ENCODE measurements around the gene IRF4.

The IRF4 gene

GRCh38 chr6:381742-382461 lies 9.7 kb upstream of the IRF4 start:
- DNase-seq, result no peak

GRCh38 chr6:382883-383810 lies 8.4 kb upstream of the IRF4 start:
- DNase-seq, result no peak

GRCh38 chr6:383856-384255 lies 7.7 kb upstream of the IRF4 start:
- DNase-seq, result no peak

GRCh38 chr6:384898-385297 lies 6.7 kb upstream of the IRF4 start:
- DNase-seq, result no peak

- no peak for DNase-seq
Measured at GRCh38 chr6:385614-386013, 5.9 kb upstream of the IRF4 start.

- no peak for DNase-seq
Measured at GRCh38 chr6:386688-387266, 4.8 kb upstream of the IRF4 start.

GRCh38 chr6:387293-387741 lies 4.2 kb upstream of the IRF4 start:
- DNase-seq, result no peak

GRCh38 chr6:388202-388903 lies 3.2 kb upstream of the IRF4 start:
- DNase-seq, result no peak

GRCh38 chr6:389143-389542 lies 2.4 kb upstream of the IRF4 start:
- DNase-seq, result no peak

GRCh38 chr6:389622-390021 lies 1.9 kb upstream of the IRF4 start:
- no peak for DNase-seq

- DNase-seq, result no peak
Measured at GRCh38 chr6:390914-391558, 516 bp upstream of the IRF4 start.

- no peak for DNase-seq
Measured at GRCh38 chr6:392441-393390, 1.2 kb downstream of the IRF4 start.

- no peak for DNase-seq
Measured at GRCh38 chr6:393391-394221, 2.1 kb downstream of the IRF4 start.

- no peak for DNase-seq
Measured at GRCh38 chr6:394641-395289, 3.2 kb downstream of the IRF4 start.

GRCh38 chr6:395432-396125 lies 4.0 kb downstream of the IRF4 start:
- DNase-seq, result no peak

- DNase-seq, result no peak
Measured at GRCh38 chr6:396126-396520, 4.6 kb downstream of the IRF4 start.

- no peak for DNase-seq
Measured at GRCh38 chr6:397056-397455, 5.5 kb downstream of the IRF4 start.

GRCh38 chr6:397604-398003 lies 6.1 kb downstream of the IRF4 start:
- no peak for DNase-seq
